ENCODE data around the gene CLCN1. TPM values are rescaled to one million over a fixed set of nuclear protein-coding genes. Genes with fewer than 3 reads are reported as not detected.

The CLCN1 gene
- total and polyA plus RNA-seq, 2 donors = 0.09 to 0.57 TPM

DNA sequence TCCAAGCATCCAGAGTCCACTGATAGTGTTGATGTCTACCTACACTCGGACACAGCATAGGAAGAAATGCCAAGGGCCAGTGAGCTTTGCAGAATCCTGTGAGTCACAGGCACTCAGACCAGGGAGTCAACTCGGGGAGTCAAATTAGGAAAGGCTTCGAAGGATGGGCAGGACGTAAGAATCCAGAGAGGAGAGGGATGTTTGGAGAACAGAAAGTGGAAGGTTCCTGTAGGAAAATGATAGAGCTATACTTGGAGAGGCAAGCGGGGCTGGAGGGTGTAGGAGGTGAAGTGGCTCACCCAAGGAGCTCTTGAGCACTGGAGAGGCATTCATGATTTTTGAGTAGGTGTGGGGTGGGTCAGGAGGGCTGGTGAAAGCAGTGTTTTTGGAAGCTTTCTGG is 68.2 kb downstream of the CLCN1 start:
- DNase-seq (ENCODE audit: low read depth in 6 of 9, low spot score in 9 of 9) = no peak
- Histone ChIP-seq H3K4me1 (ENCODE audit: control insufficient read depth in 2 of 2, insufficient read depth in 2 of 2, low read length in 2 of 2) (peaks cover 11 to 61% of the 10 kb centered on the region in 2 donors), H3K9me3 (ENCODE audit: control insufficient read depth in 2 of 2, insufficient read depth in 1 of 2, low read length in 1 of 2) (no peaks in the 10 kb centered on the region), H3K4me3 (ENCODE audit: low read length in 2 of 2) (no peak overlapping the region), H3K27me3 (ENCODE audit: control insufficient read depth in 2 of 2, insufficient read depth in 1 of 2, low read length in 1 of 2) (peaks cover 10 to 33% of the 10 kb centered on the region in 2 donors), H3K36me3 (ENCODE audit: control insufficient read depth in 2 of 2, insufficient read depth in 2 of 2, low read length in 1 of 2) (peaks cover 10 to 23% of the 10 kb centered on the region in 2 donors), H3K27ac (ENCODE audit: low read depth in 1 of 2, low read length in 1 of 2) (no peak overlapping the region)
- 91% methylated on average over 5 of the region's 5 CpGs for WGBS

DNA sequence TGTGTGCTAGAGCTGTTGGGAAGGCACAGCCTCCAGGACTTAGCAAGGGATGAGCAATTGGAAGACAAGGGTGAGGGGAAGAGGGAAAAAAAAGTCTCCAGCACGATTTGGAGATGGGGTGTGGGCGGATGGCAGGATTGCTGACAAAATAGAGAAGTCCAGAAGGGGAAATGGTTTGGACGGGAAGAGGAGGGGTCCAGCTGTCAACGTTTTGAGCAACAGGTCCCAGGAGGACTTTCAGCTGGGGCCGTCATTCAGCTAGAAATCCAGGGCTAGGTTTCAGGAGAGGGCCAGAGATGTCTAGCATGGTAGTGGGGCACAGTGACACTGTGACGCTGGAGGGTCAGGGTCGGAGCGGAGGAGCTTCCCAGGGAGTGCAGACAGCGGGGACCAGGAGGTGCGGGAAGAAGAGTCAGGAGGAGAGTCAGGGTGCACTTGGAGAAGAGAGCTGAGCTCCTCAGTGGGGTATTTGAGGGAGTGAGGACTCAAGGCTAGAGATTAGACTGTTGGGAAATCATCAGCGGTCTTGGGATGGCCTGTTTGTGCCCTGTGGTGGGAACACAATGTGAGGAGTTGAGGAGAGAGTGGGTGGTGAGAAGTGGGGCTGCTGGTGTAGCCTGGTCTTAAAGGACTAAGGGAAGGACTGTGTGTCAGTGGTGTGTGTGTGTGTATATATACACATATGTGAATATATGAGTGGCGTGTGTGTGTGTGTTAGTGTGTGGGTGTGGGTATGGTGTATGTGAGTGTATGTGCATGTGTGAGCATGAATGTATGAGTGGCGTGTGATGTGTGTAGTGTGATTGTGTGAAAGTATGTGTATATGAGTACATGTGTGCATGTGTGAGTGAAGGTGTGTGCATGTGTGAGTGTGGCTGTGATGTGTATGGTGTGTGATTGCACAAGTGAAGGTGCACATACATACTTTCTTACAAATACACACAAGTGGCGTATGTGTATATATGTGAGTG is 69.0 kb downstream of the CLCN1 start:
- H3K4me3 ChIP-seq (ENCODE audit: low read length in 2 of 2) = no peak overlapping the region
- peaks cover 16 to 29% of the 10 kb centered on the region in 2 donors for H3K36me3 ChIP-seq (ENCODE audit: control insufficient read depth in 2 of 2, insufficient read depth in 2 of 2, low read length in 1 of 2)
- H3K4me1 ChIP-seq (ENCODE audit: control insufficient read depth in 2 of 2, insufficient read depth in 2 of 2, low read length in 2 of 2) = peaks cover 9 to 56% of the 10 kb centered on the region in 2 donors
- WGBS = 77% methylated on average over 14 of the region's 14 CpGs
- H3K27ac ChIP-seq (ENCODE audit: low read depth in 1 of 2, low read length in 1 of 2) = no peak overlapping the region
- no peaks in the 10 kb centered on the region for H3K9me3 ChIP-seq (ENCODE audit: control insufficient read depth in 2 of 2, insufficient read depth in 1 of 2, low read length in 1 of 2)
- peaks cover 10 to 33% of the 10 kb centered on the region in 2 donors for H3K27me3 ChIP-seq (ENCODE audit: control insufficient read depth in 2 of 2, insufficient read depth in 1 of 2, low read length in 1 of 2)
- DNase-seq (ENCODE audit: low read depth in 6 of 9, low spot score in 9 of 9) = no peak

GRCh38 chr7:143385891-143386781 is 70.2 kb downstream of the CLCN1 start:
- Histone ChIP-seq H3K4me3 (ENCODE audit: low read length in 2 of 2) (peak overlapping the region in 1 of 2 donors; percentile 4), H3K4me1 (ENCODE audit: control insufficient read depth in 2 of 2, insufficient read depth in 2 of 2, low read length in 2 of 2) (peaks cover 7 to 52% of the 10 kb centered on the region in 2 donors), H3K36me3 (ENCODE audit: control insufficient read depth in 2 of 2, insufficient read depth in 2 of 2, low read length in 1 of 2) (peaks cover 16 to 40% of the 10 kb centered on the region in 2 donors), H3K27me3 (ENCODE audit: control insufficient read depth in 2 of 2, insufficient read depth in 1 of 2, low read length in 1 of 2) (peaks cover 10 to 23% of the 10 kb centered on the region in 2 donors), H3K9me3 (ENCODE audit: control insufficient read depth in 2 of 2, insufficient read depth in 1 of 2, low read length in 1 of 2) (no peaks in the 10 kb centered on the region), H3K27ac (ENCODE audit: low read depth in 1 of 2, low read length in 1 of 2) (peak overlapping the region; percentile 60 to 64)
- 15% methylated on average over 19 of the region's 19 CpGs for WGBS
- DNase-seq (ENCODE audit: low read depth in 6 of 9, low spot score in 9 of 9) = peak in 2 of 9 donors; percentile 64 to 70

DNA sequence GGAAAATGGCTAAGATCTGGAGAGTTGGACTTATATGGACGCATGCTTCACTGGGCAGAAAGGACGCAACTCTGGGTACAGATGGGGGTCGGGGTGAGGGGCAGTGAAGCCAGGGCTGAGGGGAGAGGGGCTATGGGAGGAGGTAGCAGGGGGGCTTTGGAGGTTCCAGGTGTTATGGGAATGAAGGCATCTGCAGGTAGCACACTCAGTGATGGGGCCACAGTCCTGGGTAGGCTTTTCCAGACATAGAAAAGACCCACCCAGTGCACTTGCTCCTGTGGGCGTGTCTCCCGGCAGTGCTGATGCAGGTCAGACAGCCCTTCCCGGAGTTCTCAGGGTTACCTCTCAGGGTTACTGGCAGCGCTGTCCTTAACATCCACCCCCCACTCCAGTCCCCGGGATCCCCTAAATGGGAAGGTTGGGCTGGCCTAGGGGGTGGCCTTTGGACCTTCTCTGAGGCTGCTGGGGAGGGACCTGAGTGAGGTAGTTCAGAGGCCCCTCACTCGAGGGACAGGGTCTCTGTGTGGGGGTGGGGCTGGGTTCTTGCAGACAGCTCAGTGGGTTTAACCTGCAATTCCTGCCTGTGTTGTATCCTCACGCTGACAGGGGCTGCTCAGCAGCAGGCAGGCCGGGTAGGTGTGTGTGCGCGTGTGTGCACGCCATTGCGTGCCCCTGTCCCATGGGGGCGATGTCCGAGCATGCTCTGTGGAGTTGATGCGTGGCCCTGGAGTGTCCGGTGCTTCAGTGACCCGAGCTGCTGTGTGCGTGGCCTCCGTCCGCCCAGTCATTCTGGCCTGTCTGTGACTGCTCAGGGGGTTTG is 71.5 kb downstream of the CLCN1 start:
- 98% methylated on average over 23 of the region's 23 CpGs for WGBS
- H3K9me3 ChIP-seq (ENCODE audit: control insufficient read depth in 2 of 2, insufficient read depth in 1 of 2, low read length in 1 of 2) = no peaks in the 10 kb centered on the region
- H3K27ac ChIP-seq (ENCODE audit: low read depth in 1 of 2, low read length in 1 of 2) = no peak overlapping the region
- peaks cover 0 to 12% of the 10 kb centered on the region in 2 donors for H3K27me3 ChIP-seq (ENCODE audit: control insufficient read depth in 2 of 2, insufficient read depth in 1 of 2, low read length in 1 of 2)
- peaks cover 16 to 52% of the 10 kb centered on the region in 2 donors for H3K36me3 ChIP-seq (ENCODE audit: control insufficient read depth in 2 of 2, insufficient read depth in 2 of 2, low read length in 1 of 2)
- no peak for DNase-seq (ENCODE audit: low read depth in 6 of 9, low spot score in 9 of 9)
- peaks cover 7 to 45% of the 10 kb centered on the region in 2 donors for H3K4me1 ChIP-seq (ENCODE audit: control insufficient read depth in 2 of 2, insufficient read depth in 2 of 2, low read length in 2 of 2)
- H3K4me3 ChIP-seq (ENCODE audit: low read length in 2 of 2) = no peak overlapping the region

GRCh38 chr7:143388051-143388450 is 72.1 kb downstream of the CLCN1 start:
- Histone ChIP-seq H3K4me3 (ENCODE audit: low read length in 2 of 2) (no peak overlapping the region), H3K4me1 (ENCODE audit: control insufficient read depth in 2 of 2, insufficient read depth in 2 of 2, low read length in 2 of 2) (peaks cover 7 to 38% of the 10 kb centered on the region in 2 donors), H3K27ac (ENCODE audit: low read depth in 1 of 2, low read length in 1 of 2) (no peak overlapping the region), H3K36me3 (ENCODE audit: control insufficient read depth in 2 of 2, insufficient read depth in 2 of 2, low read length in 1 of 2) (peaks cover 16 to 56% of the 10 kb centered on the region in 2 donors), H3K9me3 (ENCODE audit: control insufficient read depth in 2 of 2, insufficient read depth in 1 of 2, low read length in 1 of 2) (no peaks in the 10 kb centered on the region), H3K27me3 (ENCODE audit: control insufficient read depth in 2 of 2, insufficient read depth in 1 of 2, low read length in 1 of 2) (peaks cover 0 to 5% of the 10 kb centered on the region in 2 donors)
- WGBS = 94% methylated on average over 10 of the region's 10 CpGs
- DNase-seq (ENCODE audit: low read depth in 6 of 9, low spot score in 9 of 9) = no peak

DNA sequence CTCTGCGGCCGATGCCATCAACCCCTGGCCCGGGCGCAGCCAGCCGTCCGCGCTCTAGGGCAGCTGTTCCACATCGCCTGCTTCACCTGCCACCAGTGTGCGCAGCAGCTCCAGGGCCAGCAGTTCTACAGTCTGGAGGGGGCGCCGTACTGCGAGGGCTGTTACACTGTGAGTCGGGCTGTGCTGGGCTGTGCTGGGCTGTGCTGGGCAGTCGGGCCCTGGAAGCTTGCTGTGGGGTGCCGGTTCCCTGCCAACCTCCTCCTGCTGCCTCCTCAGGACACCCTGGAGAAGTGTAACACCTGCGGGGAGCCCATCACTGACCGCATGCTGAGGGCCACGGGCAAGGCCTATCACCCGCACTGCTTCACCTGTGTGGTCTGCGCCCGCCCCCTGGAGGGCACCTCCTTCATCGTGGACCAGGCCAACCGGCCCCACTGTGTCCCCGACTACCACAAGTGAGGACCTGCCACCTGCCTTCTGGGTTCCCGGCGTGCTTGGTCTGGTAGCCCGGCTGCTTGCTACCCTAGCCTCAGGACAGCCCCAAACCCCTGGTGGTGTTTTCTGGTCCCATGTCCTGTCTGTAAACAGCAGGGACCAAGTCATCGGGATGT is 72.7 kb downstream of the CLCN1 start:
- H3K4me3 ChIP-seq (ENCODE audit: low read length in 2 of 2) = no peak overlapping the region
- no peak for DNase-seq (ENCODE audit: low read depth in 6 of 9, low spot score in 9 of 9)
- no peaks in the 10 kb centered on the region for H3K27me3 ChIP-seq (ENCODE audit: control insufficient read depth in 2 of 2, insufficient read depth in 1 of 2, low read length in 1 of 2)
- H3K36me3 ChIP-seq (ENCODE audit: control insufficient read depth in 2 of 2, insufficient read depth in 2 of 2, low read length in 1 of 2) = peaks cover 16 to 60% of the 10 kb centered on the region in 2 donors
- no peaks in the 10 kb centered on the region for H3K9me3 ChIP-seq (ENCODE audit: control insufficient read depth in 2 of 2, insufficient read depth in 1 of 2, low read length in 1 of 2)
- H3K4me1 ChIP-seq (ENCODE audit: control insufficient read depth in 2 of 2, insufficient read depth in 2 of 2, low read length in 2 of 2) = peaks cover 7 to 33% of the 10 kb centered on the region in 2 donors
- 96% methylated on average over 28 of the region's 28 CpGs for WGBS
- no peak overlapping the region for H3K27ac ChIP-seq (ENCODE audit: low read depth in 1 of 2, low read length in 1 of 2)

DNA sequence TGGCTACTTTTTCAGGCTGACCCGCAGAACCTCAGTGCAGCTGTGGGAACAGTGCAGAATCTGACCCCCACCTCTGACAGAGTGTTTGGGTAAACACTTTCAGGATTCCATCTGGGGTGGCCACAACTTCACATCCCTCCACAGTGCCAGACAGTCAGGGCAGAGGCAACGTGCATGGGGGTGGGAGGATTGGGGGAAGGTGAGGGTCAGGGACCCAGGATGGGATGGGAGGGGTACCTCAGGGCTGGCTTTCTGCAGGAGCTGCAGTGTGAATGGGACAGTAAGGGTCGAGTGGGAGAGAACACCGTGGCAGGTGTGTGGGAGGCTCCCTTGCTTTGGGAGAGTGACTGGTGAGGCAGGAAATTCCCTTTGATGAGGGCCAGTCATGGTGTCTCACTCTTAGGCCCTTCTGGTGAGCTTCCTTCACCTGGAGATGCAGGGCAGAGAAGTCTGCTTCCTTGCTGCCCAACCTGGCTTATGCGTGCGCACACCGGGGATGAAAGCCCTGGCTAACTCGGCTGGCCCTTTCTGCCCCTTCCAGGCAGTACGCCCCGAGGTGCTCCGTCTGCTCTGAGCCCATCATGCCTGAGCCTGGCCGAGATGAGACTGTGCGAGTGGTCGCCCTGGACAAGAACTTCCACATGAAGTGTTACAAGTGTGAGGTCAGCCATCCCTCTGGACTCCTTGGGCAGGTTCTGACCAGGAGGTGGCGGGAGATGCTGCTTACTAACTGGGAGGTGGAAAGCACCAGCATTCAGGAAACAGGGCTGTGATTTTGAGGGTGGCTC is 73.6 kb downstream of the CLCN1 start:
- H3K4me1 ChIP-seq (ENCODE audit: control insufficient read depth in 2 of 2, insufficient read depth in 2 of 2, low read length in 2 of 2) = peaks cover 7 to 30% of the 10 kb centered on the region in 2 donors
- 96% methylated on average over 15 of the region's 15 CpGs for WGBS
- peaks cover 16 to 62% of the 10 kb centered on the region in 2 donors for H3K36me3 ChIP-seq (ENCODE audit: control insufficient read depth in 2 of 2, insufficient read depth in 2 of 2, low read length in 1 of 2)
- no peaks in the 10 kb centered on the region for H3K27me3 ChIP-seq (ENCODE audit: control insufficient read depth in 2 of 2, insufficient read depth in 1 of 2, low read length in 1 of 2)
- no peak overlapping the region for H3K4me3 ChIP-seq (ENCODE audit: low read length in 2 of 2)
- no peaks in the 10 kb centered on the region for H3K9me3 ChIP-seq (ENCODE audit: control insufficient read depth in 2 of 2, insufficient read depth in 1 of 2, low read length in 1 of 2)
- DNase-seq (ENCODE audit: low read depth in 6 of 9, low spot score in 9 of 9) = no peak
- no peak overlapping the region for H3K27ac ChIP-seq (ENCODE audit: low read depth in 1 of 2, low read length in 1 of 2)
